HEK293 (cell line): ENCODE measurements around the gene CPT1A.
A peak's percentile ranks its signal among the peaks of the same experiment; 100 is the strongest.

Source experiments
- BCL11A ChIP-seq: fragments of 450-650 bp; formaldehyde crosslinking; IDR thresholded peaks from 2 replicates; pipeline ENCODE4 v1.5.1; 2016; ENCODE audit warnings: low read depth, missing biosample characterization, missing genetic modification characterization
- ELK4 ChIP-seq: IDR thresholded peaks from 2 replicates; pipeline ENCODE4 v1.6.1; 2011; ENCODE audit warnings: mild to moderate bottlenecking, low read depth, low read length, borderline replicate concordance
- ZNF146 ChIP-seq: fragments of 450-650 bp; formaldehyde crosslinking; IDR thresholded peaks from 2 replicates; pipeline ENCODE4 v1.5.1; 2016; ENCODE audit warnings: missing biosample characterization, missing genetic modification characterization
- ZNF26 ChIP-seq: fragments of 450-650 bp; formaldehyde crosslinking; IDR thresholded peaks from 2 replicates; pipeline ENCODE4 v1.5.1; 2016; ENCODE audit warnings: missing biosample characterization, missing genetic modification characterization
- ZNF510 ChIP-seq: fragments of 450-650 bp; formaldehyde crosslinking; IDR thresholded peaks from 2 replicates; pipeline ENCODE4 v1.5.1; 2018; ENCODE audit warnings: mild to moderate bottlenecking, missing genetic modification characterization, missing biosample characterization; ENCODE audit not compliant: insufficient replicate concordance

- TF ChIP-seq BCL11A (tag by site-specific recombination) (0 out of 2 replicates have a peak, but pooled peaks have one; percentile 61), ELK4 (no peak), ZNF26 (tag by site-specific recombination) (no peak), ZNF510 (tag by site-specific recombination) (no peak), ZNF146 (no peak)
These were observed 2.5 kb downstream of the CPT1A start for GRCh38 chr11:68839054-68839865.
